Kidney (tissue), 14 donors: Measurements from ENCODE around the gene ANKS1B. TPM values are rescaled to one million over a fixed set of nuclear protein-coding genes. Genes with fewer than 3 reads are reported as not detected.
"Not testable (repeated sequence)": the region's sequence is repeated elsewhere in the genome, so short reads cannot be mapped to it uniquely, and the experiment has no call there.

ENCODE experiments used
- DNase-seq, 5 donors: peaks; one replicate each; pipeline ENCODE4 v3.0.0-alpha.2; 2013 to 2020
- FAIRE-seq: peaks from 2 replicates; lab custom pipeline; 2012; peaks lifted over from hg19 to GRCh38; lab: Jason Lieb, UNC
- H3K27ac ChIP-seq, 2 donors: one replicate each; pipeline ENCODE4 v1.7.0; 2013; ENCODE audit warnings: low read depth in 2 of 2, low read length in 2 of 2, inconsistent platforms in 1 of 2
- H3K27me3 ChIP-seq: one replicate; pipeline ENCODE4 v1.7.1; 2013; ENCODE audit warnings: low read length, inconsistent platforms; ENCODE audit not compliant: control insufficient read depth, insufficient read depth
- H3K36me3 ChIP-seq, 3 donors: one replicate each; pipeline versions ENCODE4 v1.7.0 to v1.7.1; 2013; ENCODE audit warnings: low read length in 3 of 3, control low read depth in 1 of 3, inconsistent platforms in 1 of 3; ENCODE audit not compliant: insufficient read depth in 3 of 3, control insufficient read depth in 2 of 3
- H3K4me1 ChIP-seq, 3 donors: one replicate each; pipeline versions ENCODE4 v1.7.0 to v1.7.1; 2013; ENCODE audit warnings: low read length in 3 of 3, inconsistent platforms in 1 of 3, low read depth in 1 of 3; ENCODE audit not compliant: control insufficient read depth in 2 of 3, insufficient read depth in 2 of 3
- H3K4me3 ChIP-seq, 3 donors: one replicate each; pipeline versions ENCODE4 v1.7.0 to v1.8.1; 2013; ENCODE audit warnings: low read length in 3 of 3, control low read depth in 1 of 3, inconsistent platforms in 1 of 3
- H3K9ac ChIP-seq, 3 donors: one replicate each; pipeline versions ENCODE4 v1.7.0 to v1.7.1; 2013; ENCODE audit warnings: low read length in 3 of 3, control low read depth in 1 of 3, inconsistent platforms in 1 of 3
- H3K9me3 ChIP-seq, 3 donors: one replicate each; pipeline versions ENCODE4 v1.7.0 to v1.7.1; 2013; ENCODE audit warnings: low read length in 3 of 3, control low read depth in 1 of 3, inconsistent platforms in 1 of 3; ENCODE audit not compliant: control insufficient read depth in 2 of 3, insufficient read depth in 1 of 3
- CTCF ChIP-seq: IDR thresholded peaks from 3 replicates; pipeline ENCODE4 v1.5.1; 2012; ENCODE audit warnings: mild to moderate bottlenecking, moderate library complexity, borderline replicate concordance; ENCODE audit not compliant: insufficient read depth; ENCODE audit errors: extremely low read depth
- intact Hi-C: fragments of 100-400 bp; cut with DNase I; formaldehyde crosslinking; loops from one replicate; pipeline ENCODE4 v1.11.1; 2022
- polyA plus RNA-seq: library from polyadenylated mRNA; stranded (reverse); fragments of 350-450 nt; fragmentation: Illumina TruSeq; extraction: RNeasy Lipid Tissue Mini Kit (QIAGEN cat#74804); gene quantifications from one replicate; pipeline ENCODE4 v1.2.3, GENCODE V29; 2014; ENCODE audit warnings: low read depth, low replicate concordance; ENCODE audit not compliant: insufficient read depth
- total RNA-seq: library from RNA; stranded (reverse); fragmentation: NEBNext Ultra II Directional; extraction: Animal tissue kit (Norgen Biotek cat#: 25700); gene quantifications from one replicate; pipeline ENCODE4 v1.2.1, GENCODE V29; 2021
- donor health status: control.
- donor health status: control.
- donor health status: control.
- donor health status: control.
- donor health status: control.
- donor health status: DM: yes; HTN: yes; CAD: no.
- donor health status: Normal renal cell carcinoma (clear cell type).

The ANKS1B gene
- total and polyA plus RNA-seq, 2 donors from 2014 or later: 1.7 to 5.8 TPM

- Histone ChIP-seq H3K4me3 (no peak overlapping the region), H3K4me1 (no peaks in the 10 kb centered on the region), H3K27ac (no peak overlapping the region), H3K27me3 (no peaks in the 10 kb centered on the region), H3K9me3 (no peaks in the 10 kb centered on the region), H3K9ac (no peak overlapping the region), H3K36me3 (no peaks in the 10 kb centered on the region)
- intact Hi-C loops: no loop called here
- no peak for TF ChIP-seq CTCF
- FAIRE-seq: no peak
- DNase-seq: no peak
Observed at GRCh38 chr12:99039367-99040120, 945.2 kb downstream of the ANKS1B start.

GRCh38 chr12:99036566-99036965, 948.2 kb downstream of the ANKS1B start:
- no peaks in the 10 kb centered on the region for H3K4me1 ChIP-seq
- DNase-seq: no peak
- no peak overlapping the region for H3K9ac ChIP-seq
- H3K9me3 ChIP-seq: no peaks in the 10 kb centered on the region
- H3K36me3 ChIP-seq: no peaks in the 10 kb centered on the region
- FAIRE-seq: no peak
- intact Hi-C loops: no loop called here
- no peaks in the 10 kb centered on the region for H3K27me3 ChIP-seq
- H3K4me3 ChIP-seq: no peak overlapping the region
- no peak overlapping the region for H3K27ac ChIP-seq
- TF ChIP-seq CTCF: no peak

- TF ChIP-seq CTCF: no peak
- intact Hi-C loops: no loop called here
- Histone ChIP-seq H3K9ac (no peak overlapping the region), H3K4me1 (no peaks in the 10 kb centered on the region), H3K9me3 (no peaks in the 10 kb centered on the region), H3K4me3 (no peak overlapping the region), H3K27me3 (no peaks in the 10 kb centered on the region), H3K27ac (no peak overlapping the region), H3K36me3 (no peaks in the 10 kb centered on the region)
- FAIRE-seq (no peak), DNase-seq (no peak)
Observed at GRCh38 chr12:99035803-99036202, 948.9 kb downstream of the ANKS1B start.

- H3K9me3 ChIP-seq, H3K9ac ChIP-seq, H3K27ac ChIP-seq, H3K36me3 ChIP-seq, H3K27me3 ChIP-seq, FAIRE-seq, intact Hi-C loops, H3K4me1 ChIP-seq, H3K4me3 ChIP-seq, DNase-seq: not testable (repeated sequence)
Observed at GRCh38 chr12:99034201-99034600, 950.5 kb downstream of the ANKS1B start.
